ENCODE measurements around the gene ZFP90.

DNA sequence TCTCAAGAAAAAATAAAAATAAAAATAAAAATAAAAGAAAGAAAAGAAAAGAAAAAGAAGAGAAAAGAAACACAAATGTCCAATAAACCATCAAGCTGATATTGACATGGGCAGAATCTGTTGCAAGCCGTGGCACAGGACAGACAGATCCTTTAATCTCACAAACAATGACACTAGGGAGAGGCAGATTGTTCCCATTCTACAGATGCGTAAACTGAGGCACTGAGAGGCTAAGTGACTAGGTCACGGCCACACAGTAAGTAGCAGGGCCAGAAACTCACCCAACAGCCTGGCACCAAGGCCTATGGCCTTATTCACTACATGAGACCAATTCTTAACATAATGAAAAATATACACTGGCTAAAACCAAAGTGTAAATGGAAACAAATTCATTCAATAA lies 28.3 kb upstream of the ZFP90 start:
- TF ChIP-seq FOSL1 (IDR thresholded peaks at IDR 0.05; ENCODE audit: low read depth) = no peak
- TF ChIP-seq CTCF (IDR thresholded peaks at IDR 0.05 in 2 of 3, conservative IDR thresholded peaks at IDR 0.05 in 1 of 3; ENCODE audit: borderline replicate concordance in 1 of 3, insufficient read depth in 1 of 3, low read depth in 2 of 3, low read length in 2 of 3) = no peak
- TF ChIP-seq EZH2 (IDR thresholded peaks at IDR 0.05) = no peak
- TF ChIP-seq POLR2A (IDR thresholded peaks at IDR 0.05; ENCODE audit: borderline replicate concordance, extremely low read depth, insufficient read depth, insufficient read length) = no peak
- no peak for TF ChIP-seq EGR1 (IDR thresholded peaks at IDR 0.05; ENCODE audit: low read depth)
- TF ChIP-seq, protein P1, sequence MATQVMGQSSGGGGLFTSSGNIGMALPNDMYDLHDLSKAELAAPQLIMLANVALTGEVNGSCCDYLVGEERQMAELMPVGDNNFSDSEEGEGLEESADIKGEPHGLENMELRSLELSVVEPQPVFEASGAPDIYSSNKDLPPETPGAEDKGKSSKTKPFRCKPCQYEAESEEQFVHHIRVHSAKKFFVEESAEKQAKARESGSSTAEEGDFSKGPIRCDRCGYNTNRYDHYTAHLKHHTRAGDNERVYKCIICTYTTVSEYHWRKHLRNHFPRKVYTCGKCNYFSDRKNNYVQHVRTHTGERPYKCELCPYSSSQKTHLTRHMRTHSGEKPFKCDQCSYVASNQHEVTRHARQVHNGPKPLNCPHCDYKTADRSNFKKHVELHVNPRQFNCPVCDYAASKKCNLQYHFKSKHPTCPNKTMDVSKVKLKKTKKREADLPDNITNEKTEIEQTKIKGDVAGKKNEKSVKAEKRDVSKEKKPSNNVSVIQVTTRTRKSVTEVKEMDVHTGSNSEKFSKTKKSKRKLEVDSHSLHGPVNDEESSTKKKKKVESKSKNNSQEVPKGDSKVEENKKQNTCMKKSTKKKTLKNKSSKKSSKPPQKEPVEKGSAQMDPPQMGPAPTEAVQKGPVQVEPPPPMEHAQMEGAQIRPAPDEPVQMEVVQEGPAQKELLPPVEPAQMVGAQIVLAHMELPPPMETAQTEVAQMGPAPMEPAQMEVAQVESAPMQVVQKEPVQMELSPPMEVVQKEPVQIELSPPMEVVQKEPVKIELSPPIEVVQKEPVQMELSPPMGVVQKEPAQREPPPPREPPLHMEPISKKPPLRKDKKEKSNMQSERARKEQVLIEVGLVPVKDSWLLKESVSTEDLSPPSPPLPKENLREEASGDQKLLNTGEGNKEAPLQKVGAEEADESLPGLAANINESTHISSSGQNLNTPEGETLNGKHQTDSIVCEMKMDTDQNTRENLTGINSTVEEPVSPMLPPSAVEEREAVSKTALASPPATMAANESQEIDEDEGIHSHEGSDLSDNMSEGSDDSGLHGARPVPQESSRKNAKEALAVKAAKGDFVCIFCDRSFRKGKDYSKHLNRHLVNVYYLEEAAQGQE (IDR thresholded peaks at IDR 0.05; ENCODE audit: low read depth) = no peak
